A673 (cell line): Measurements from ENCODE around the gene ZDHHC11.
"Not testable (repeated sequence)": the region's sequence is repeated elsewhere in the genome, so short reads cannot be mapped to it uniquely, and the experiment has no call there.

Experiments used
- EZH2 ChIP-seq: fragments of 200-600 bp; sonication (generic); IDR thresholded peaks from 2 replicates; pipeline ENCODE4 v1.6.1; 2017; ENCODE audit warnings: borderline replicate concordance, low read depth, mild to moderate bottlenecking, mixed read lengths, antibody characterized with exemption, low read length; ENCODE audit not compliant: poor library complexity, severe bottlenecking
- TF ChIP-seq, protein P1 (sequence below): fragments of 300-800, 200-600 bp; sonication (generic); conservative IDR thresholded peaks from 2 replicates; pipeline ENCODE4 v1.5.1; 2017; ENCODE audit warnings: low read depth, mild to moderate bottlenecking, antibody characterized with exemption, low read length, moderate library complexity, mixed read lengths

DNA sequence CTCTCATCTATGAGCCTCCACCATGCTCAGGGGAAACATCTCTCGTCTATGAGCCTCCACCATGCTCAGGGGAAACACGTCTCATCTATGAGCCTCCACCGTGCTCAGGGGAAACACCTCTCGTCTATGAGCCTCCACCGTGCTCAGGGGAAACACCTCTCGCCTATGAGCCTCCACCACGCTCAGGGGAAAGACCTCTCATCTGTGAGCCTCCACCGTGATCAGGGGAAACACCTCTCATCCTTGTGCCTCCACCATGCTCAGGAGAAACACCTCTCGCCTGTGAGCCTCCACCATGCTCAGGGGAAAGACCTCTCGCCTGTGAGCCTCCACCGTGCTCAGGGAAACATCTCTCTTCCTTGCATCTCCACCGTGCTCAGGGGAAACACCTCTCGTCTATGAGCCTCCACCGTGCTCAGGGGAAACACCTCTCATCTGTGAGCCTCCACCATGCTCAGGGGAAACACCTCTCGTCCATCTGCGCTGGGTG, 96.6 kb downstream of the ZDHHC11 start:
- TF ChIP-seq, protein P1, sequence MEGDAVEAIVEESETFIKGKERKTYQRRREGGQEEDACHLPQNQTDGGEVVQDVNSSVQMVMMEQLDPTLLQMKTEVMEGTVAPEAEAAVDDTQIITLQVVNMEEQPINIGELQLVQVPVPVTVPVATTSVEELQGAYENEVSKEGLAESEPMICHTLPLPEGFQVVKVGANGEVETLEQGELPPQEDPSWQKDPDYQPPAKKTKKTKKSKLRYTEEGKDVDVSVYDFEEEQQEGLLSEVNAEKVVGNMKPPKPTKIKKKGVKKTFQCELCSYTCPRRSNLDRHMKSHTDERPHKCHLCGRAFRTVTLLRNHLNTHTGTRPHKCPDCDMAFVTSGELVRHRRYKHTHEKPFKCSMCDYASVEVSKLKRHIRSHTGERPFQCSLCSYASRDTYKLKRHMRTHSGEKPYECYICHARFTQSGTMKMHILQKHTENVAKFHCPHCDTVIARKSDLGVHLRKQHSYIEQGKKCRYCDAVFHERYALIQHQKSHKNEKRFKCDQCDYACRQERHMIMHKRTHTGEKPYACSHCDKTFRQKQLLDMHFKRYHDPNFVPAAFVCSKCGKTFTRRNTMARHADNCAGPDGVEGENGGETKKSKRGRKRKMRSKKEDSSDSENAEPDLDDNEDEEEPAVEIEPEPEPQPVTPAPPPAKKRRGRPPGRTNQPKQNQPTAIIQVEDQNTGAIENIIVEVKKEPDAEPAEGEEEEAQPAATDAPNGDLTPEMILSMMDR = not testable (repeated sequence)
- not testable (repeated sequence) for TF ChIP-seq EZH2
